Frontal cortex (tissue), 4 donors: ENCODE data around the gene FAU. TPM values are rescaled to one million over a fixed set of nuclear protein-coding genes. Genes with fewer than 3 reads are reported as not detected.
A peak's percentile ranks its signal among the peaks of the same experiment; 100 is the strongest.
"Not testable (repeated sequence)": the region's sequence is repeated elsewhere in the genome, so short reads cannot be mapped to it uniquely, and the experiment has no call there.

Source experiments
- DNase-seq, 2 donors: peaks; one replicate each; pipeline ENCODE4 v3.0.0; 2012; ENCODE audit warnings: low spot score in 2 of 2
- FAIRE-seq: peaks from 2 replicates; lab custom pipeline; 2012; peaks lifted over from hg19 to GRCh38; lab: Jason Lieb, UNC
- total RNA-seq: library from RNA; depleted of rRNA; stranded (reverse); fragments of >200 nt; gene quantifications from one replicate; pipeline ENCODE4 v1.2.3, GENCODE V29; 2014
- donor health status: control.
- donor health status: control.
- donor health status: control.

The FAU gene
- total RNA-seq, 1 donor from 2014 or later: 251 TPM

DNA sequence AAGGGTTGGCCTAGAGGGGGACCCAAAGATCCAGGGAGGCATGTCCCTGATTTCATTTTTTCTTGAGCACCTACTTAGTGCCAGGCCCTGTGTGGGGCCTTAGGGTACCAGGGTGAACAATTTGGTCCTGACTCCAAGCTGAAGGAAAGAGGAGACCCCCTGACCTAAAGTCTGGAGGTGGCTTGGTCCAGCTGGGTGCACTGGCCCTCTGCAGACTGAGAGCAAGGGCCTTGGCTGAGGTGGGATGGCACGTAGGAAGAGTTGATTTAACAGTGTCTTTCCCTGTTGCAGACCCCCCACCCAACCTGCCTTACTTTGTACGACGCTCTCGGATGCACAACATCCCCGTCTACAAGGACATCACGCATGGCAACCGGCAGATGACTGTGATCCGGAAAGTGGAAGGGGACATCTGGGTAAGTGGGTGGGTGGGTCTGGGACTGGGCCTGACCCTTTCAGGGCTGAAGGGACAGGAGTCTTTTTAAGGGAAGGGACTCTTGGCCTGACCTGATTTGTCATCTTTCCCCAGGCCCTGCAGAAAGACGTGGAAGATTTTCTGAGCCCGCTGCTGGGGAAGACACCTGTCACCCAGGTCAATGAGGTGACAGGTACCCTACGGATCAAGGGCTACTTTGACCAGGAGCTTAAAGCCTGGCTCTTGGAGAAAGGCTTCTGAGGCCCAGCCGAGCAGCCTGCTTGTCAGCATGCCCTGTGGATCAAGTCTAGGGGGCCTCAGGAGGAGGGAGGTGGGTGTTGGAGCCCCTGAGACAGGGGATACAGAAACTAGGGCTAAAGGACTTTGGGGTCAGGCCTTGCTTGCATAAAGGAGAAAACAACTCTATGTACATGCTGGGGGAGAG, 3.5 kb upstream of the FAU start:
- DNase-seq (no peak), FAIRE-seq (no peak)

DNA sequence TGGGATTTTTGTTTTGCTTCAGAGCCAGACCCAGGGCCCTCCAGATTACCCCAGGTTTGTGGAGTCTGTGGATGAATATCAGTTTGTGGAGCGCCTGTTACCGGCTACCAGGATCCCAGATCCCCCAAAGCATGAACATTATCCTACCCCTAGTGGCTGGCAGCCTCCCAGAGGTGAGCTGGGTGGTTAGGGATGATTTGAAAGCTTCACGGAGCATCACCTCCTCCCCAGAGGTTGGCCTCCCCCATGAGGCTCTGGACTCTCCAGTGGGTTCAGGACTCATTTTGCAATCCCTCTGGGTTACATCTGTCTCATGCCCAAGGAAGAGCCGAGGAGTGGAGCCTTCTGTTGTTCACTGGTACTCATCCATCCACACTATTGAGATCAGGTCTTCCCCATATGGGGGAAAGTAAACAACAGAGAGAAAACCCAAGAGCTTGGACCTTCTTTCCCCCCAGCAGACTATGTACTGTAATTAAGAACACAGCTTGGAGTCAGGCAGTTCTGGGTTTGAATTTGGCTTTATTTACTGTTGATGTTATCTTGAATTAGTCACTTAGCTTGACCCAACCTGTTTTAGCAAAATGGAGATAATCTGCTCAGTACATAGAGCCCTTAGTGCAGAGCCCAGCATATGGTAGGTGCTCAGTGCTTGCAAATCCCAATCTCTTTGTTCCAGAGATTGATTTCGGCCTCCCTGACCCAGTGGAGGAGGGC, 2.7 kb upstream of the FAU start:
- DNase-seq (no peak), FAIRE-seq (no peak)

DNA sequence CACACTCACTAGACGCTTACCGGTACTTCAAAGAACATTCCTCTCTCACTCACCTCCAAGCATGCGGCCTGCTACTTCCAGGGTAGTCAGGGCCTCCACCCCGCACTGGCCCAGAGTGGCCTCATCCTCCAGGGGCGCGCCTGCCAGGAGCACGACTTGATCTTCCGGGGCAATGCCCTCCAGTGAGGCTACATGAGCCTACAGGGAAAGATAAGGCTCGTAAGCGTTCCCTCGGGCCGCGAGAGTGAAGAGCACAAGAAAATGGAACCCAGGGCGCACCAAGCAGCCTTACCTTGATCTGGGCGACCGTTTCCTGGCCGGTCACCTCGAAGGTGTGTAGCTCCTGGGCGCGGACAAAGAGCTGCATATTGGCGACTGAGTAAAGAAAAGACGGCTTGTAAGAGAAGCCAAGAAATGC, 478 bp downstream of the FAU start:
- DNase-seq: no peak
- FAIRE-seq: no peak

DNA sequence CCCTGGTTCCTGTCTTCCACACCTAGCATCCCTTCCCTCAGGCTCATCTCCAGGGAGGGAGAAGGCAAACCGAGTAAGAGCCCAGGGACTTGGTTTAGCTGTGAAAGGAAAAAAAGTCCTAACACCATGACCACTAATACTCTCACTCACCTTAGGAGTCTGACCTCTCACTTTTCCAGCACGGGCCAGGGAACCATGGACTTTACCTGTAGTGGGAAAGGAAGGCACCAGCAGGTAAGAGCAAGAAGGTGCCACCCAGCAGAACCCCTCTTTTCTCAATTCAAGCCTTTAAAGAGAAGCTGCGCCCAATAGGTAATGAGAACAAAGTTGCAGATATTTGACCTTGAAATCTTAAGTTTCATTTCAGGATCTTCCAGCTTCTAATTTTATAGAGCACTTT, 1.1 kb downstream of the FAU start:
- FAIRE-seq (no peak), DNase-seq (no peak)

DNA sequence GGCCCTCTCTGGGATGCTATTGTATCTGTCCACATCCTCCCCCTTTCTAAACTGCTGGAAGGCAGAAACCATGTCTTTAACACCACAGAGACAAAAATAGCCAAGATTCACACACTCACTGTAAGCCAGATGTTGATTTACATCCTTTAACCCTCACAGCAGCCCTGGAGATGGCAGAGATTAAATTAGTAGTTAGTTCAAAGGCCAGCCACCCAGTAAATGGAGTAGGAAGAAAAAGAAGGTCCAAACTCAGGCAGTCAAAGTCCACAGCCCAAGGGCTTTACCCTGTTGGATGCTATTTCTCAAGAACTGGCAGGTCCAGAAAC, 2.3 kb downstream of the FAU start:
- no peak for FAIRE-seq
- no peak for DNase-seq

DNA sequence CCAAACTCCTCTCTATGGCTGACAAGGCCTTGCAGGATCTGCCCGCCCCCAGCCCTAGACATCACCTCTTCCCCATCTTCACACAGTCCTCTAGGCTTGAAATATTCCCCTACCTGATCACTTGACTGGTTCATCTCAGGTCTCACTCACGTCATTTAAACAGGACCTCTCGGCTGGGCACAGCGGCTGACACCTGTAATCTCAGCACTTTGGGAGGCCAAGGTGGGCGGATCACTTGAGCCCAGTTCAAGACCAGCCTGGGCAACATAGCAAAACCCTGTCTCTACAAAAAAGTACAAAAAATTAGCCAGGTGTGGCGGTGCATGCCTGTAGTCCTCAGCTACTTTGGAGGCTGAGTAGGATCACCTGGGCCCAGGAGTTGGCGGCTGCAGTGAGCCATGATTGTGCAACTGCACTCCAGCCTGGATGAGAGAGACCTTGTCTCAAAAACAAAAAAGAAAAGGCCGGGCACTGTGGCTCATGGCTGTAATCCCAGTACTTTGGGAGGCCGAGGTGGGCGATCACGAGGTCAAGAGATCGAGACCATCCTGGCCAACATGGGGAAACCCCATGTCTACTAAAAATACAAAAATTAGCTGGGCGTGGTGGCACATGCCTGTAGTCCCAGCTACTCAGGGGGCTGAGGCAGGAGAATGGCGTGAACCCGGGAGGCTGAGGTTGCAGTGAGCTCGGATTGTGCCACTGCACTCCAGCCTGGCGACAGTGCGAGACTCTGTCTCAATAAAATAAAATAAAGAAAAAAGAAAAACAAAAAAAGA, 2.9 kb downstream of the FAU start:
- not testable (repeated sequence) for DNase-seq, FAIRE-seq

DNA sequence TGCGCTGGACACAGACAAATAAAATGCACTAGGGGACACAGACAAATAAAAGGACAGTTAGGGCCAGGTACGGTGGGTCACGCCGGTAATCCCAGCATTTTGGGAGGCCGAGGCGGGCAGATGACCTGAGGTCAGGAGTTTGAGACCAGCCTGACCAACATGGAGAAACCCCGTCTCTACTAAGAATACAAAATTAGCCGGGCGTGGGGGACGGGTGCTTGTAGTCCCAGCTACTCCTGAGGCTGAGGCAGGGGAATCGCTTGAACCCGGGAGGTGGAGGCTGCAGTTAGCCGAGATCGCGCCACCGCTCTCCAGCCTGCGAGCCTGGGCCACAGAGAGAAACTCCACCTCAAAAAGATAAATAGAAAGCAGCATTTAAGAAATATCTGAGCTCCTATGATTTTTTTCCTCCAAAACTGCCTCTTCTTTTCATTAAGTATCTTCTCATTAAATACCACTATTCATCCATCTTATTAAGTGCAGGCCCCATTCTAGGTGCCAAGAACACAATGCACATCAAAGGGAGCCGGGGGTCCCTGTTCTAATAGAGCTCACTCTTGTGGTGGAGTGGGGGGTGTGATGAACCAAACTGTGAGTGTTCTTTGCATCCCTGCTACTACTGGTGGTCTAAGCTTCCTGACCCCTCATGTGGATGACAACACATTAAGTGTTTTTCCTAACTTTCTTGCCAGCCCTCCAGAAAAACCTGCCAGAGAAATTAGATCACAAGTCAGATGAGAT, 3.7 kb downstream of the FAU start:
- FAIRE-seq: no peak
- DNase-seq: no peak

DNA sequence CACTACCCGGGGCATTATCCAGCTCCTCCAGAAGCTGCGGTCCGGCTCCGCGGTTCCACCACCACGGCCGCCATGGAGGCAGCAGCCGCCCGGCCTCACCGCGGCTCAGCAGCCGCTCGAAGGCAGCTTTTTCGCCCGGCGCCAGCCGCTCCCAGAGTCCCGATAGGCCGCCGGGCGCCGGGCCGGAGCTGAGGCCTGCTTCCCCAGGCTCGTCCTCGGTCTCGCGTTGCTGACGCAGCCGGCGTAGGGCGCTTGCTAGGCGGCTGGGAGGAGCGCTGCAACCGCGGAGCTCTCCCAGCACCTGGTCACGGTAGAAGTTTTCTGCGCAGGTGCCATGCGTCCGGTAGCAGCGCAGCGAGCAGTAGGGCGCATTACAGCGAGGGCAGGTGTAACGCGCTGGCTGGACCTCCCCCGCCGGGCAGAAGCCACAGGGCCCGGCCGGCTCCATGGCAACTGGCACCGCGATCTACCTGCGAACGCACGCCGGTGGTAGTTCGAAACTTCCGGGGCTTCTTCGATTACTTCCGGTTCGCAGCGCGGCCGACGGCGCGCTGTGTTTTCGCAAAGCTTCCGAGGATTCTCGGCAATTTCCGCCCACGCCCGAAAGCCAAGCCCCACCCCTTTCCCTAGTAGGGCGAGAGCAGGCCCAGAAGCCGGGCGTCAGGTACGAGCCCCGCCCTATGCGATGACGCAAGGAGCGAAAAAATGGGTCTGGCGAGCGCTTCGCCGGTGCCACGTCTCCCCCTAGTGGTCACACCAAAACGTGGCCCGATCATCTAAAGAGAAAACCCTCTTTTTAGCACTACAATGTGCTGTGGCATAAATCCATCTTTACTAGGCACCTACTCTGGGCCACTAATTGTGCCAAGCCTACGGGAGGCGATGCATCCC, 4.5 kb downstream of the FAU start, which contains the start of gene ZNHIT2:
Gene ZNHIT2, minus strand, starts transcription at position 496 of the 891 bp plus-strand sequence. Its CDS starts 48 bp downstream, at position 448.
- DNase-seq: peak; percentile 95 to 98
- peak; percentile 80 for FAIRE-seq

DNA sequence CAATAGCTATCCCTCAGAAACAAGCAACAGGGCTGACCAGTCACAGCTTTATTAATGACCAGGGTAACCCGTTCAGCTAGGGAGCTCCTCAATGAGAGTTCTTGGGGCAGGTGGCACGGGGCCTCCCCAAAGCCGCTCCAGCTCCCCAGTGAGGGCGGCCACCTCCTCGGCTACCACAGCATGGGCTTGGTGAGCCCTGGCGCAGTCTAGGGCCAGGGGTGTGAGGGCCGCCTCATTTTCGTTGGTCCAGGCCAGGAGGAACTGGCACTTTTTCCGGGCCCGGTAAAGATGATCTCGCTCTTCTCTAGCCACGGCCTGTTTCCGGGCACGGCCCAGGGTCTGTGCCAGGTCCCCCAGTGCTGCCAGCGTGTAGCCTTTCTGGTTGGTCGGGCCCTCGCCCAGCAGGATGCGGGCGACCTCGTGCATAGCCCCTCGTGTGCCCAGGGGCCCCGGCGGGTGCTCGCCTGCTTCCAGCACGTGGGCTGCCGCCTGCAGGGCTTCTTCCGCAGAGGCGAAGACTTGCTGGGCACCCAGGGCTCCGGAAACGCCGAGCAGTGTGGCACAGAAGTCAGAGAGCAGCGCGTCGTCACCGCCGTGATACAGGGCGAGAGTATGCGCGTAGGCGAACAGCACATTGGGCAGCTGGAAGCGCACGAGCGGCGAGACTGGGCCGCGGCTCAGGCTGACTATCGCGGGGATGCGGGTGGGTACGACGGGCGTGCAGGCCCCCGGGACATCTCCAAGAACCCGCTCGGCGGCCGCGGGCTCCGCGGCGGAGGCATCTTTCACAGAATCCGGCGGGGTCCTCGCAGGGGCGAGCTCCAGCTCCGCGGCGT, 5.3 kb downstream of the FAU start:
- no peak for DNase-seq
- FAIRE-seq: no peak

DNA sequence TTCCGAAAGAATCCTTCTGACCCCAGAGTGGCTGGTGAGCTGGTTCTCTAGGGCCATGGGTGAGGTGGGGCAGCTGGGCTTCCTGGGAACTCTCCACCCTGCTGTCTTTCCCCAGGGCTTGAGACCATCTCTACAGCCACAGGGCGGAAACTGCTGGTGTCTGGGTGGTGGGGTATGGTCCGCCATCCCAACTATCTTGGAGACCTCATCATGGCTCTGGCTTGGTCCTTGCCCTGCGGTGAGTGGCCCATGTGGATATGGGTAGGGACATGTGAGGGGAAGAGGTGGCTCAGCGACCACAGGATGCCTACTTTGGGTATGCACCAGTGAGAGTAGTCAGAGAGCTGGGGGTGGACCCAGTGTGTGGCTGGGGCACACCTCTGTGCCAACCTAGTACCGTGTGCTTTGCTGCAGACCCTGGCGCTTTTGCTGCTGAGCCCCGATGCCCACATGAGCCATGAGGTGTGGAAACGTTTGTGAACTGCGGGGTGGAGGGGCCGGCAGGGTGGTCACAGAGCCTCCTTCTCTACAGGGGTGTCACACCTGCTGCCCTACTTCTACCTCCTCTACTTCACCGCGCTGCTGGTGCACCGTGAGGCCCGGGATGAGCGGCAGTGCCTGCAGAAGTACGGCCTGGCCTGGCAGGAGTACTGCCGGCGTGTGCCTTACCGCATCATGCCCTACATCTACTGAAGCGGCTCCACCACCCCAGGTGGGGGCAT, 6.4 kb downstream of the FAU start:
- DNase-seq (no peak), FAIRE-seq (no peak)

DNA sequence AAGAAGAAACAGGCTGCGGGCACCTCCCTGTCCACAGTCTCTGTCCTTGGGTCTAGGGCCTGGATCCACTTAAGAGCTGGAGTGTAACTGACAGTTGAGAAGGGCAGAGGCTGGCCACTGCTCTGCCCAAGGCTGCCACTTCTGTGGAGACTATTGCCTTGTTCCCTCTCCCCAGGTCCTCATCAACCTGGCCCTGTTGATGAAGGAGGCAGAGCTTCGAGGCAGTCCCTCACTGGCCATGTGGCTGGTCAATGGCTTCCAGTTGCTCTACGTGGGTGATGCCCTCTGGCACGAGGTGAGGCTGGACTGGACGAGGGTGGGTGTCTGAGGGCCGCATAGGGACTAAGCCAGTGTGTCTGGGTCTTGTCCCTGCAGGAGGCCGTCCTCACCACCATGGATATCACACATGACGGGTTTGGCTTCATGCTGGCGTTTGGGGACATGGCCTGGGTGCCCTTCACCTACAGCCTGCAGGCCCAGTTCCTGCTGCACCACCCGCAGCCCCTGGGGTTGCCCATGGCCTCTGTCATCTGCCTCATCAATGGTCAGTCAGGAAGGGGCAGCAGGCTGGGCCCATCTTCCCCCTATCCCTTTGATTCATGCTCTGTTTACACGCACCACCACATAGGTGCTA, 7.3 kb downstream of the FAU start:
- DNase-seq (no peak), FAIRE-seq (no peak)

DNA sequence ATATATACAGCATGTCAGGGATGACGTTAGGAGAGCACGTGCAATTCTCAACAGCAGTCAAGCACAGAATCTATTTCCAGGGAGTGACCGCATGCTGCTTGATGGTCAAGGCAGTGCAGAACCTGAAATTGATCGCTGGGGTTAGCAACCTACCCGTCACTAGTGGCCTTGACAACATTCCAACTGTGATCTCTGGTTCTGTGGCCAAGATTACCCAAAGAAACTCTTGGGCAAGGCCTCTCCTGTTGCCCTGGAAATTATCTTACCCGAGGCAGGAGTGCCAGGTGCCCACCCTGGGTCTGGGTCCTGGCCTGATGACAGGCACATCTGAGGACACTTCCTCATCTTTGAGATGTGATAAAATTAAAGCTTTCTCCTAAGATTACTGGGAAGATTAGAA, 8.1 kb downstream of the FAU start:
- FAIRE-seq: no peak

DNA sequence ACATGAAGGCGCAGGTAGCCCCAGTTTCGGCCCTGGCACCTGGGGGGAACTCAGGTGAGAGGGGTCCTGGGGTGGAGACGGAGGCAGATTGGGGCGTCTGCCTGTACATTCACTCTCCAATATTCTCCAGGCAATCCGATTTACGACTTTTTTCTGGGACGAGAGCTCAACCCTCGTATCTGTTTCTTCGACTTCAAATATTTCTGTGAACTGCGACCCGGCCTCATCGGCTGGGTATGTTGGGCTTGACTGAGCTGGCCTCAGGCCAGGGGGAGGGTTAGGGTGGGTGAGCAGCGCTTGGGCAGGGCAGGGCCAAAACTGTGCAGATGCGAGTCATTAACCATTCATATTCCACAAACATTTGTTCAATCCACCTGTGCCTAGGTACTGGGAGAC, 8.6 kb downstream of the FAU start:
- DNase-seq (no peak), FAIRE-seq (no peak)

More for the DNA sequence above, 8.1 kb downstream of the FAU start:
- DNase-seq: no peak

DNA sequence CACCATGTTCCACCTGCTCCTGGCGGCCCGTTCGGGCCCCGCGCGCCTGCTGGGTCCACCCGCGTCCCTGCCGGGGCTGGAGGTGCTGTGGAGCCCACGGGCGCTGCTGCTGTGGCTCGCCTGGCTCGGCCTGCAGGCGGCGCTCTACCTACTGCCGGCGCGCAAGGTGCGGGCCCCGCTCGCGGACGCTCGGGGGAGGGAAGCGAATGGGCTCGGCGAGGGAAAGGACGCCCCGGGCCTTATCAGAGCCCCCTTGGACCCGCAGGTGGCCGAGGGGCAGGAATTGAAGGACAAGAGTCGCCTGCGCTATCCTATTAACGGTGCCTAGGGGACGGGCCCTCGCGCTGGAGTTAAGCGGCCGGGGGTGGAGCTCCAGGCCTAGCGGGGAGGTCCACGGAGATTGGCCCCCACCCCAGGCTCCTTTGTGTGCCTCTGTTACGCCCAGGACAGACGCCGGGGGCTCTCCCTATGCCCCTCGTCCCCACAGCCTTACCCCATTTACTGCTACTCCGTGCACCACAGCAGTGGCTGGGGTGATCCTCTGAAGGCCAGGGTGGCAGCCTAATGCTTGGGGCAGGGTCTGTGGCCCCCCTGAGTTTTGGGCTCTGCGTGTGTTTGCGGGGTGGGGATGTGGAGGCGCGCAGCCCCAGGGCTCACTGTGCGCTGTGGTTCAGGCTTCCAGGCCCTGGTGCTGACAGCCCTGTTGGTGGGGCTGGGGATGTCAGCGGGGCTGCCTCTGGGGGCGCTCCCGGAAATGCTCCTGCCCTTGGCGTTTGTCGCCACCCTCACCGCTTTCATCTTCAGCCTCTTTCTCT, 9.2 kb downstream of the FAU start:
- no peak for FAIRE-seq
- peak; percentile 73 for DNase-seq

DNA sequence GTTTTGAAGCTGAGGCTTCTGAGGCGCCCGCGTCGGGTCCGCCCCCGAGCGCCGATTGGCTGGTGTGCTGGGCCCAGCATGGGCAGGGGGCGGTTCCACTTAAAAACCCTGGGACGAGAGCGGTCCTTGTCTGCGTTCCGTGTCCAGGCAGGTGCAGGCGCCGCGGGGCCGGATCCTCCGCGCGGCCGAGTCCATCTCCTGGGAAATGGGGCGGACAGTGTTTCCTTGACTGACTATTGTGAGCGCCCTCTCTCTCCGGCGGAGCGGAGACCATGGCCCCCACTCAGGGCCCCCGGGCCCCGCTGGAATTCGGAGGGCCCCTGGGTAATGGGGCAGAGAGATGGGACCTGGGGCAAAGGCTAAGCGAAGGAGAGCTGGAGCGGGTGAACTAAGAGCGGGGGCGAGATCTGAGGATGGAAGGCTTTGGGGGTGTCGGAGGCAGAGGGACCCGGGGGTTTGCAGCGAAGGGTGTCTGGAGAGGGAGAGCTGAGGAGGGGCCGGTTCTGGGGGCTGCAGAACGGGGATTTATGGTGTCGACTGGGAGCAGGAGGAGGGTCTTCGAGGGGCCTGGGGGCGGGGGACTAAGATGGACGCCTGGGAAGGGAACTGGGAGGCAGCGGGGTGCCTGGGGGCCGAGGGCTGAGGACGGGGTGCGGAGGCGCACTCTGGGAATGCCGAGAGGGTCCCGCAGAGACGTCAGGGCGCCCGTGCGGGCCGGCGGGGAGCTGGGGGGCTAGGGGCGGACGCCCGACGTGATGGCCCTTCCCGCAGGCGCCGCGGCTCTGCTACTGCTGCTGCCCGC, 10.0 kb downstream of the FAU start, which contains the start of gene TM7SF2:
Gene TM7SF2, plus strand, starts transcription at position 129 of the 802 bp plus-strand sequence. Its CDS starts 144 bp downstream, at position 273.
- FAIRE-seq (no peak), DNase-seq (peak; percentile 99)
